GM20000 (cell line): ENCODE results near the gene TRIM33.
"Not testable (repeated sequence)": the region's sequence is repeated elsewhere in the genome, so short reads cannot be mapped to it uniquely, and the experiment has no call there.

Experiments
- DNase-seq: peaks from one replicate; pipeline ENCODE4 v3.0.0; 2012; ENCODE audit warnings: low spot score
- CTCF ChIP-seq: IDR thresholded peaks from 2 replicates; pipeline ENCODE4 v1.5.1; 2012; ENCODE audit warnings: mild to moderate bottlenecking, control low read depth; ENCODE audit errors: extremely low read depth, missing control alignments

TRIM33 gene

GRCh38 chr1:114488739-114489138, 22.3 kb downstream of the TRIM33 start:
- DNase-seq: no peak

GRCh38 chr1:114485286-114485685, 25.7 kb downstream of the TRIM33 start:
- TF ChIP-seq CTCF: no peak
- no peak for DNase-seq

More at GRCh38 chr1:114488739-114489138, 22.3 kb downstream of the TRIM33 start:
- no peak for TF ChIP-seq CTCF

- no peak for TF ChIP-seq CTCF
- peak; percentile 62 for DNase-seq
Observed at GRCh38 chr1:114482585-114482984, 28.4 kb downstream of the TRIM33 start.

- not testable (repeated sequence) for DNase-seq
Observed at GRCh38 chr1:114479636-114480035, 31.4 kb downstream of the TRIM33 start.

- no peak for DNase-seq
- no peak for TF ChIP-seq CTCF
Observed at GRCh38 chr1:114479134-114479533, 31.9 kb downstream of the TRIM33 start.

GRCh38 chr1:114473796-114474195, 37.2 kb downstream of the TRIM33 start:
- TF ChIP-seq CTCF: no peak
- no peak for DNase-seq

- no peak for TF ChIP-seq CTCF
- DNase-seq: no peak
Observed at GRCh38 chr1:114472408-114472807, 38.6 kb downstream of the TRIM33 start.

- TF ChIP-seq CTCF: no peak
- DNase-seq: no peak
Observed at GRCh38 chr1:114470681-114471080, 40.3 kb downstream of the TRIM33 start.
